Kidney (tissue), 14 donors: Measurements from ENCODE around the gene WSCD2. TPM values are rescaled to one million over a fixed set of nuclear protein-coding genes. Genes with fewer than 3 reads are reported as not detected.

Source experiments
- DNase-seq, 5 donors: peaks; one replicate each; pipeline ENCODE4 v3.0.0-alpha.2; 2013 to 2020
- FAIRE-seq: peaks from 2 replicates; lab custom pipeline; 2012; peaks lifted over from hg19 to GRCh38; lab: Jason Lieb, UNC
- H3K27ac ChIP-seq, 2 donors: one replicate each; pipeline ENCODE4 v1.7.0; 2013; ENCODE audit warnings: low read depth in 2 of 2, low read length in 2 of 2, inconsistent platforms in 1 of 2
- H3K27me3 ChIP-seq: one replicate; pipeline ENCODE4 v1.7.1; 2013; ENCODE audit warnings: low read length, inconsistent platforms; ENCODE audit not compliant: control insufficient read depth, insufficient read depth
- H3K36me3 ChIP-seq, 3 donors: one replicate each; pipeline versions ENCODE4 v1.7.0 to v1.7.1; 2013; ENCODE audit warnings: low read length in 3 of 3, control low read depth in 1 of 3, inconsistent platforms in 1 of 3; ENCODE audit not compliant: insufficient read depth in 3 of 3, control insufficient read depth in 2 of 3
- H3K4me1 ChIP-seq, 3 donors: one replicate each; pipeline versions ENCODE4 v1.7.0 to v1.7.1; 2013; ENCODE audit warnings: low read length in 3 of 3, inconsistent platforms in 1 of 3, low read depth in 1 of 3; ENCODE audit not compliant: control insufficient read depth in 2 of 3, insufficient read depth in 2 of 3
- H3K4me3 ChIP-seq, 3 donors: one replicate each; pipeline versions ENCODE4 v1.7.0 to v1.8.1; 2013; ENCODE audit warnings: low read length in 3 of 3, control low read depth in 1 of 3, inconsistent platforms in 1 of 3
- H3K9ac ChIP-seq, 3 donors: one replicate each; pipeline versions ENCODE4 v1.7.0 to v1.7.1; 2013; ENCODE audit warnings: low read length in 3 of 3, control low read depth in 1 of 3, inconsistent platforms in 1 of 3
- H3K9me3 ChIP-seq, 3 donors: one replicate each; pipeline versions ENCODE4 v1.7.0 to v1.7.1; 2013; ENCODE audit warnings: low read length in 3 of 3, control low read depth in 1 of 3, inconsistent platforms in 1 of 3; ENCODE audit not compliant: control insufficient read depth in 2 of 3, insufficient read depth in 1 of 3
- CTCF ChIP-seq: IDR thresholded peaks from 3 replicates; pipeline ENCODE4 v1.5.1; 2012; ENCODE audit warnings: mild to moderate bottlenecking, moderate library complexity, borderline replicate concordance; ENCODE audit not compliant: insufficient read depth; ENCODE audit errors: extremely low read depth
- intact Hi-C: fragments of 100-400 bp; cut with DNase I; formaldehyde crosslinking; loops from one replicate; pipeline ENCODE4 v1.11.1; 2022
- polyA plus RNA-seq: library from polyadenylated mRNA; stranded (reverse); fragments of 350-450 nt; fragmentation: Illumina TruSeq; extraction: RNeasy Lipid Tissue Mini Kit (QIAGEN cat#74804); gene quantifications from one replicate; pipeline ENCODE4 v1.2.3, GENCODE V29; 2014; ENCODE audit warnings: low read depth, low replicate concordance; ENCODE audit not compliant: insufficient read depth
- total RNA-seq: library from RNA; stranded (reverse); fragmentation: NEBNext Ultra II Directional; extraction: Animal tissue kit (Norgen Biotek cat#: 25700); gene quantifications from one replicate; pipeline ENCODE4 v1.2.1, GENCODE V29; 2021
- donor health status: control.
- donor health status: control.
- donor health status: control.
- donor health status: control.
- donor health status: control.
- donor health status: DM: yes; HTN: yes; CAD: no.
- donor health status: Normal renal cell carcinoma (clear cell type).

Gene WSCD2
- total and polyA plus RNA-seq, 2 donors from 2014 or later, result 1.6 to 2.0 TPM

- intact Hi-C loops, result no loop called here
- H3K9ac ChIP-seq, result no peak overlapping the region
- no peak overlapping the region for H3K4me3 ChIP-seq
- no peaks in the 10 kb centered on the region for H3K4me1 ChIP-seq
- no peaks in the 10 kb centered on the region for H3K36me3 ChIP-seq
- no peak for DNase-seq
- no peaks in the 10 kb centered on the region for H3K27me3 ChIP-seq
- TF ChIP-seq CTCF, result no peak
- no peaks in the 10 kb centered on the region for H3K9me3 ChIP-seq
- FAIRE-seq, result no peak
- no peak overlapping the region for H3K27ac ChIP-seq
Observed at GRCh38 chr12:108287227-108287626, 158.1 kb downstream of the WSCD2 start.

- no peaks in the 10 kb centered on the region for H3K27me3 ChIP-seq
- H3K36me3 ChIP-seq, result no peaks in the 10 kb centered on the region
- no peak overlapping the region for H3K4me3 ChIP-seq
- no peak for TF ChIP-seq CTCF
- FAIRE-seq (no peak), DNase-seq (no peak)
- H3K4me1 ChIP-seq, result no peaks in the 10 kb centered on the region
- H3K9me3 ChIP-seq, result no peaks in the 10 kb centered on the region
- H3K27ac ChIP-seq, result no peak overlapping the region
- intact Hi-C loops, result no loop called here
- no peak overlapping the region for H3K9ac ChIP-seq
Observed at GRCh38 chr12:108289350-108290161, 160.5 kb downstream of the WSCD2 start.

- H3K4me1 ChIP-seq, result peaks cover 0 to 4% (median 0%) of the 10 kb centered on the region in 3 donors
- H3K9me3 ChIP-seq, result no peaks in the 10 kb centered on the region
- H3K27ac ChIP-seq, result no peak overlapping the region
- intact Hi-C loops, result no loop called here
- no peak for TF ChIP-seq CTCF
- DNase-seq (no peak), FAIRE-seq (no peak)
- no peaks in the 10 kb centered on the region for H3K27me3 ChIP-seq
- H3K36me3 ChIP-seq, result no peaks in the 10 kb centered on the region
- no peak overlapping the region for H3K9ac ChIP-seq
- H3K4me3 ChIP-seq, result no peak overlapping the region
Observed at GRCh38 chr12:108295641-108296040, 166.6 kb downstream of the WSCD2 start.
